Raji (cell line): ENCODE results near the gene GSTT2.

Experiments
- POLR2A ChIP-seq: IDR thresholded peaks from 2 replicates; pipeline ENCODE4 v1.6.1; 2011; ENCODE audit warnings: low read depth, low read length, control low read depth; ENCODE audit not compliant: insufficient read depth

GSTT2 gene

GRCh38 chr22:24026733-24027132 is 46.8 kb downstream of the GSTT2 start:
- TF ChIP-seq POLR2A = no peak

GRCh38 chr22:24027389-24027975 is 47.5 kb downstream of the GSTT2 start:
- no peak for TF ChIP-seq POLR2A

GRCh38 chr22:24027991-24028390 is 48.1 kb downstream of the GSTT2 start:
- no peak for TF ChIP-seq POLR2A

- TF ChIP-seq POLR2A = no peak
Measured at GRCh38 chr22:24028533-24028932, 48.6 kb downstream of the GSTT2 start.

- TF ChIP-seq POLR2A = no peak
Measured at GRCh38 chr22:24029304-24029703, 49.4 kb downstream of the GSTT2 start.

- TF ChIP-seq POLR2A = no peak
Measured at GRCh38 chr22:24030186-24030702, 50.3 kb downstream of the GSTT2 start.
